ENCODE results near the gene NLK. TPM values are rescaled to one million over a fixed set of nuclear protein-coding genes. Genes with fewer than 3 reads are reported as not detected.
"Not testable (repeated sequence)": the region's sequence is repeated elsewhere in the genome, so short reads cannot be mapped to it uniquely, and the experiment has no call there.

The NLK gene
- polyA plus RNA-seq, 4 donors: 46.6 to 56.1 (median 46.9) TPM

DNA sequence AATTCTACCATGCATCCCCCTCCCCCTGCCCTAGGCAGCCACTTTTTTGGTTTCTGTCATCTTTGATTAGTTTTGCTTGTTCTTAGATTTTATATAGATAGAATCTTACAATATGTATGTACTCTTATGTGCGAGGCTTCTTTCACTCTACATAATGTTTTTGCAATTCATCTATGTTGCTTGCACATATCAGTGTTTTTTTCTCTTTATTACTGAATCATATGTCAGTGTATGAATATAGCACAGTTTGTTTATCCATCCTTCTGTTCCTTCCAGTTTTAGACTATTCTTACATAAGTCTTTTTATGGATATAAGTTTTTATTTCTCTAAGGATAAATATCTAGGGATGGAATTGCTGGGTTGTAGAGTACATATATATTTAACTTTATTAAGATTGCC lies 26.6 kb downstream of the NLK start:
- no peak for DNase-seq (ENCODE audit: low read depth in 4 of 4, low spot score in 2 of 4)

DNA sequence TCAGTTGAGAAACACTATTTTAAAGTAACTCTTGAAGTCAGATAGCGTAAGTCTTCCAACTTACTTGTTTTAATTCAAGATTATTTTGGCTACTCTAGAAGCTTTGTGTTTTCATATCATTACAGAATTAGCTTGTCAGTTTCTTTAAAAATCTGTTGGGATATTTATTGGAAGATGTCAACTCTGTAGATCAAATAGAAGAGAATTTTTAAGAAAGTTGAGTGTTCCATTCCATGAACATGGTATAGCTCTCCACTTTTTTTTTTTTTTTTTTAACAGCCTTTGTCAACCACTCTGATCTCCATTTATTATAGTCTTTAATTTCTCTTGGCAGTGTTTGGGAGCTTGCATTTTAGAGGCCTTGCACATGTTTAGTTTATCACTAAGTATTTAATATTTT lies 28.7 kb downstream of the NLK start:
- DNase-seq (ENCODE audit: low read depth in 4 of 4, low spot score in 2 of 4): no peak

DNA sequence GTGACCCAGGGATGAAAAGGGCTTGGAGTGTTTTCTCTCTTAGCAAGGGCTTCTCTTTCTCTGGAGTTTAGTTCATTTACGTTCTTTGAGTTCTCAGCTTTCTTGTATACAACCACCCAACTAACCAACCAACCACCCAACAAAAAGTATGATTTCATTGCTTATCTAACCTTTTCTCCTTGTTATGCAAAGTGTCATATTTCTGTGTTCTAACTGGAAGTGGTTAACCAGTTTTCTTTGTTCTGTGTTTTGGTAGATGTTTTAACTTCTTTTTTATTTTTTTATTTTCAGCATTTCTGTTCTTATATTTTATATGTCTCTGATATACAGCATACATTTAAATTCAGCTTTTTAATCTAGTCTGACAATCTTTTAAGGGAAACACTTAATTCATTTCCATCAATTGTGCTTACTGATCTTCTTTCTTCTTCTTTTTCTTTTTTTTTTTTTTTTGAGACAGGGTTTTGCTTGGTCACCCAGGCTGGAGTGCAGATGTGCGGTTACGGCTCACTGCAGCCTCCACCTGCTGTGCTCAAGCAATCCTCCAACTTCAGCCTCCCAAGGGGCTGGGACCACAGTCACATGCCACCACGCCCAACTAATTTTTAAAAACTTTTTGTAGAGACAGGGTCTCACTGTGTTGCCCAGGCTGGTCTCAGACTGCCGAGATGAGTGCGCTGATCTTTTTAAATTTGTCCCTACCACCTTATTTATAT lies 29.6 kb downstream of the NLK start:
- no peak for DNase-seq (ENCODE audit: low read depth in 4 of 4, low spot score in 2 of 4)

DNA sequence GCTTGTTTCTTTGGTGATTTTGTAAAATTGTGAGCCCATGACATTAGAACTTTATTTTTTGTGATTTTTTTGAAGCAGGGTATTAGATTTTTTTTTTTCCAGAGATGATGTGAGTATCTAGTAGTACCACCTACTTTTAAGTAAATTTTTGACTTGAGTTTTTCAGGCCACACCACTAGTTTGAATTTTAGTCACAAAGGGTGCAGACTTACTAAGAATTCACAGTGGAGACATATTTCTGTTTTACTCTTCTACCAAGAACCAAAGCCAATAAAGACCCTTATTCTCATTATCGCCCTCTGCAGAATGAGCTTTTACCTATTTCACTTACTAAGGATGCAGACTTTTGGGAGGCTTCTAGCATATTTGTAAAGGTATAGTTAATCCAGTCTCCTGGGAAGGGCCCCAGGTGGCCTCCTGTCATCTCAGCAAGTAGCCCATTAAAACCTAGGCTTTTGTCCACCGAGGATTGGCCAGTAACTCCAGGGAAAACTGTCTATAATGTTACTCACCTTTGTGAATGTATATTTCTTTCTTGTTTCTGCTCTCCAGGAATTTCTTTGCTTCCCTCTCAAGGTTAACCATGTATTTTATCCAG lies 30.6 kb downstream of the NLK start:
- DNase-seq (ENCODE audit: low read depth in 4 of 4, low spot score in 2 of 4): no peak

DNA sequence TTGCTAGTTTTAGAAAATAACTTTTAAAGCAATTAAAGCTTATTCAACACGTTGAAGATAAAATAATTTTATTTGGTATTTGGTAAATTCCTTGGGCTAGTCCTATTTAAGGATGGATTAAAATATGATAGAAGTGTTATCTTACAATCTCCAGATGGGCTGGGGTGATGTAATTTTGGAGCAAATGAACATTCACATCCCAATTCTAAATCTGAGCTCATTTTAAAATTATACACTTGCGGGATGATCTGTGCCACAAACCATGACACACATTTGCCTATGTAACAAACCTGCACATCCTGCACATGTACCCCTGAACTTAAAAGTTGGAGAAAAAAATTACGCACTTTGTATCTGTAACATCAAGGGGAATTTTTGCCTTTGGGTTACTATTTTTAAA lies 31.5 kb downstream of the NLK start:
- DNase-seq (ENCODE audit: low read depth in 4 of 4, low spot score in 2 of 4): no peak

DNA sequence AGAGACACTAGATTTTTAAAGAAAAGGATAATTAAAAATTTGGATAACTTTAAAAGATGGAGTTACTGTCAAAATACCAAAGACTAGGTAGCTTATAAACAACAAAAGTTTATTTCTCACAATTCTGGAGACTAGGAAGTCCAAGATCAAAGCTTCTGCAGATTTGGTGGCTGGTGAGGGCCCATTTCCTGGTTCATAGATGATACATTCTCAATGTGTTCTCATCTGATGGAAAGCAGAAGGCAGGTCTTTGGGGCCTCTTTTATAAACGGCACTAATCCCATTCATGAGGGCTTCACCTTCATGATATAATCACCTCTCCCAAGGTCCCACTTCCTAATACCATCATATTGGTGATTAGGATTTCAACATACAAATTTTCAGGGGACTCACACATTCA lies 33.7 kb downstream of the NLK start:
- DNase-seq (ENCODE audit: low read depth in 4 of 4, low spot score in 2 of 4): no peak

DNA sequence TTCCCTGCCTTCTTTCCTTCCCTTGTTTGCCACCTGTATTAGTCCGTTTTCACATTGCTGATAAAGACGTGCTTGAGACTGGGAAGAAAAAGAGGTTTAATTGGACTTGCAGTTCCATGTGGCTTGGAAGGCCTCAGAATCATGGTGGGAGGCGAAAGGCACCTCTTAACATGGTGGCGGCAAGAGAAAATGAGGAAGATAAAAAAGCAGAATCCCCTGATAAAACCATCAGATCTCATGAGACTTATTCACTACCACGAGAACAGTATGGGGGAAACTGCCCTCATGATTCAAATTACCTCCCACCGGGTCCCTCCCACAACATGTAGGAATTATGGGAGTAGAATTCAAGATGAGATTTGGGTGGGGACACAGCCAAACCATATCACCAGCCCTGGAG lies 34.7 kb downstream of the NLK start:
- not testable (repeated sequence) for DNase-seq (ENCODE audit: low read depth in 4 of 4, low spot score in 2 of 4)

DNA sequence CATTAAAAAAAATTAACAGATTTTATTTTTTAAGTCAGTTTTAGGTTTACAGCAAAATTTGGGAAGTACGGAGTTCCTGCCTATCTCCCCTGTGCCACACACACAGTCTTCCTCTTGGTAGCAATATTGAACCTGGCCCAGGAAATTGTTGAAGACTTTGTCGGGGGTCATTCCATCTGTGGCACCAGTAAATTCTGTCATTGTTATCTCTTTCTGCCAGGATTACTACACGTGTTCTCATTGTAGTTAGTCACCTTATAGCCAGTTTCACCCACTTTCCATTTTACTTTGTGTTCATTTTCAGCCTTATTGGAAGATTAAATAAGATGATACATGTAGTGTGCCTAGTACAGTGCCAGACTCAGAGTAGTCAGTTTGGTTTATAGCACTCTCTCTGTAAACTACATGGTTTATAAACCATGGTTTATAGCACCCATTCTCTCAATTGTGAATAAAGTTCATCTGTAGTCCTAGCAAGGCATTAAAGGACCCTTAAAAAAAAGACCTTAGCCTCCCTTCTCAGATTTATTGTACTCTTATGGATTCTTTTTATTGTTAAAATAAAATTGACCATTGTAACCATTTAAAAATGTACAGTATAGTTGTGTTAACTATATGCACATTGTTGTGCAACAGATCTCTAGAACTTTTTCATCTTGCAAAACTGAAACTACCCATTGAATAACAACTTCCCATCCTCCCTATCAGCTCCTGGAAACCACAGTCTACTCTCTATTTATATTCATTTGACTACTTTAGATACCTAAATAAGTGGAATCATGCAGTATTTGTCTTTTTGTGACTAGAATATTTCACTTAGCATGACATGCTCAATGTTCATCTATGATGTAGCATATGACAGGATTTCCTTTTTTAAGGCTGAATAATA lies 36.1 kb downstream of the NLK start:
- no peak for DNase-seq (ENCODE audit: low read depth in 4 of 4, low spot score in 2 of 4)

DNA sequence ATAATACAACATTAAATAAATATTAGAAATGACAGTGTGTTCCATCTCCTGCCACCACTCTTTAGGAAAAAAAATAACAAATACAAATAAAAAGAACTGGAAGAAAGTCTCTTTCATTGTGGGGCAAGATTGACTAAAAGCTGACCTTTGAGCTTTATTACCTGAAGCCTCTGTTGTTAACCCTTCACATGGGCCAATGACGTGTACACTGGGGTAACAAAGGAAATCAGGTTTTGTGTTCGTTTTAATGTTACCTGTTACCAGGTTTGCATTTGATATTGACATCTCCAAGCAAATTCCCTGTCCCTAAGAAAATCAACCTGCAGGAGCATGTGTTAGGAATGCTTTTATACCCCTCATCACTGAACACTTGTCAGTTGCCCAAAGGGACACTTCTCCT lies 39.0 kb downstream of the NLK start:
- no peak for DNase-seq (ENCODE audit: low read depth in 4 of 4, low spot score in 2 of 4)

DNA sequence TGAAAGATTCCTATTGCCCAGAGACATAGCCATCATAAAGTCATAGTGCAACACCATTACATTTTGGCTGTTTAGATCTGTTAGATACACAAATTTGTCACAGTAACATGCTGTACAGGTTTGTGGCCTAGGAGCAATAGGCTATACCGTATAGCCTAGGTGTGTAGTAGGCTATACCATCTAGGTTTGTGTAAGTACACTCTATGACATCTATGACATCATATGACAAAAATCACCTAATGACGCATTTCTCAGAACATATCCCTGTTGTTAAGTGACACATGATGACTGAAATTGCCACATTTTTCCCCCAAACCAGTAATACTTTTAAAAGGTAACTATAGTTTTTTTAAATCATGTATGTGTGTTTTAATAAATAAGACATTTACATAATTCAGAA lies 43.3 kb downstream of the NLK start:
- DNase-seq (ENCODE audit: low read depth in 4 of 4, low spot score in 2 of 4): no peak

DNA sequence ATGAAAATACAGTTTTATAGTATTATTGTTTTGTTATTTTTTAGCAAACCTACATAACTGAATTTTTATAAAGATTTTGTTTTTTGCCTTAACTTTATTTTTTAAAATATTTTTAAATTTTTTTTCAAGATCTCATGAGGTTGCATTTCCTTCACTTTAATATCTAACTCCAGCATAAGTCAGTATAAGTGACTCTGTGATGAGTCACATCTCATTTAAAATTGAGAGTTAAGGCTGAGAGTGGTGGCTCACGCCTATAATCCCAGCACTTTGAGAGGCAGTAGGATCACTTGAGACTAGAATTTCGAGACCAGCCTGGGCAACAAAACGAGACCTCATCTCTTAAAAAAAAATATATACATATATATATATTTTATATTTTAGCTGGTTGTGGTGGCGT lies 44.0 kb downstream of the NLK start:
- no peak for DNase-seq (ENCODE audit: low read depth in 4 of 4, low spot score in 2 of 4)

DNA sequence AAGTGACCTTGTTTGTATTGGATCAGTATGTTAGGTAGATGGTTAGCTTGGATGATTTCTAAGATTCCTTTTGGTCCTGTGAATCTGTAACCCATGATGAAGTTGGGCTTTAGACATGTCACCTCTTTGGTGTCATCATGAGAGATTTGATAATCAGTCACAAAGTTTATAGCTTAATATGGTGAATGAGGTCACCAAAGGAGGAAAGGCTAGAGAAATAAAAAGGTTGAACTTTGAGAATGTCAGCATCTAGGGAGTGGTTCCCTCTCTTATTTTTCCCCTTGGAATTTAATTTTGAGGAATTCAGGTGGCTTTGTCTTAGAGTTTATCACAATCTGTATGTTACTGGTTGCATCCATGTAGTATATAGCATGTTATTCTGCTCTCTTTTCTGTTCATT lies 45.3 kb downstream of the NLK start:
- no peak for DNase-seq (ENCODE audit: low read depth in 4 of 4, low spot score in 2 of 4)

DNA sequence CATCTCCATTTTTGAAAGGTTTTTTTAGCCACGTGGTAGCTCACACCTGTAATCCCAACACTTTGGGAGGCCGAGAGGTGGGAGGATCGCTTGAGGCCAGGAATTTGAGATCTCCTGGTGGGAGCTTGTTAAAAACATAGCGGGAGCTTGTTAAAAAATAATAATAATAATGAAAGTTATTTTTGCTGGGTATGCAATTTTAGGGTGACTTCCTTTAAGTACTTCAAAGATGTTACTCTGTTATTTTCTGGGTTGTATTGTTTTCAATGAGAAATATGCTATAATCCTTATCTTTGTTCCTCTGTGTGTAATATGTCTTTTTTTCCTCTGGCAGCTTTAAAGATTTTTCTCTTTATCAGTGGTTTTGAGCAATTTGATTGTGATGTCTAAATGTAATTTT lies 48.1 kb downstream of the NLK start:
- no peak for DNase-seq (ENCODE audit: low read depth in 4 of 4, low spot score in 2 of 4)

DNA sequence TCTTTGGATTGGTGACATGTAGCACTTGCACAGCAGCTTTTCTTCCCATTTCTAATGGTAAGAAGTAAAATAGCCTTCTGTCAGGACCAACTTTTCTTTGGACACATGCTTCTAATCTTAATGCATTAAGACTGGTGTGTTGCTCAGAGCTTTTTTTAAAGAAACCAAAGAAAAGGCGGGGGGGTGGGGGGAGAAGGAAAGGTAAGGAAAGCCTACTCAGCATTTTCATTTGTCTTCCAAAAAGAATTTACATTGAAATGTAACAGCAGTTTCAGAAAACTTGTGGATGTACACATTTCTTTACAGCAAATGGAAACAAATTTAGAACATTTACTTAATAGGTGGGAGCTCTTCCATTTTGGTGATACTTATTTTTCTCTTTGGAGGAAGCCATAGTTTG lies 49.6 kb downstream of the NLK start:
- no peak for DNase-seq (ENCODE audit: low read depth in 4 of 4, low spot score in 2 of 4)

DNA sequence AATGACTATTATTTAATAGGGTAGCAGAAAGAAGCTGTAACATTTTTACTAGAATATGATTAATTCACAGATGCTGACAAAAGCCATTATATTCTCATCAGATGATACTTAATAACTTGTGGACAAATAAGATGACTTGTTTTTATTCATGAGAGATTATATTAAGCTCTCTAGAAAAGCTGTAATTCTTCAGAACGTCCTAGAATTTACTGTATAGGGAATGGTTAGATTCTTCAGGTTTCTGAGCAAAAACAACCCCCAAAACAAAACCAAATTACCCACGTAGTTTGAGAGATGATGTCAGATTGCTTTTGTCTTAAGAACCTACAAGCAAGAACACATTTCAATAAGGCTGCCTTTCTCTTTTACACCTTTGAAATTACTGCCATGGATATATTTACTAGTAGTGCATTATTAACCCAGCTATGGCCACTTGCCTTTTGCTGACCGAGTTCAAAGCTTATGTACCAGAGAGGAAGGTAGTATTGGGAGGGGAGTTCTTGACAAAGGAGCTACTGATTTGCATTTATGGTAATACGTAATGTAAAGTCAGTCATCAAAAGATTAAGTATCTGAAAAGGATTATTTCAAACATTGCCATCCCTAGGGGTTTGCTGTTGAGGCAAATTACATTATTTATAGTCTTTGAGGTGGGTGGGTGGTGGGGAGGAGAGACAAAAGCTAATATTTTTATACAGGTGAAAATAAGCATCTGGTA lies 51.7 kb downstream of the NLK start:
- no peak for DNase-seq (ENCODE audit: low read depth in 4 of 4, low spot score in 2 of 4)

DNA sequence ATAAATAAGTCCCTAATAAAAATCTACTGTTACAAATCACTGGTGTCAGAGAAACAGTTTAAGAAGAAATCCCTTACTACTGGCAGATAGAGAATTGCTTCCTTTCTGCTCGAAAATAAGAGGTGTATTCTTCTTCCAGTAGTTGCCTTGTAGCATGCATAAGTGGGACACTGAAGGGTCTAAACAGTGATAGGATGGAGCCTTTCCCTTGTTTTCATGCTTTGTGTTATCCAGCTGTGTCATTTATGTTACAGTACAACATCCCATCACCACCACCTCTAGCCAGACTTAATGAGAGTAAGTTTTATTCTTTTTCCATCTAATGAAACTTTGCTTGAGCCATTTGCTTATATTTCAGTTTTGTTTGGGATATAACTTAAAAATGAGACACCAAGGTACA lies 54.3 kb downstream of the NLK start:
- DNase-seq (ENCODE audit: low read depth in 4 of 4, low spot score in 2 of 4): no peak

DNA sequence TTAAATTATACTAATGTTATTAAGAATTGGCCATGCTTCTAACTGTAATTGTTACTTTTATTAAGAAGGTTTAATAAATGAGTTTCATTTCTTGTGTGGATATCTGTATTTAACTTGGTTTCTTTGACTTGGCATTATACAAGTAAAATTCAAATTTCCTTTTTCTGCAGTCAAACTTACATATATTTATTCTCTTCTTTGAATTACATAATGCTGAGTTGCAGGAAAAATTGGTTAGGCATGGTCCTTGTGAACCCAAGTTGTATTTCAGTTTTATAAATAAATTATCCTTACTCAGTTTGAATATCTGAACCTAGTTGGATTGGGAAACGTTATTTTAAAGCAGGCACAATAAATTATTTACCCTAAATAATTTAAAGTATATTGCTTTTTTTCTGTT lies 54.8 kb downstream of the NLK start:
- no peak for DNase-seq (ENCODE audit: low read depth in 4 of 4, low spot score in 2 of 4)

DNA sequence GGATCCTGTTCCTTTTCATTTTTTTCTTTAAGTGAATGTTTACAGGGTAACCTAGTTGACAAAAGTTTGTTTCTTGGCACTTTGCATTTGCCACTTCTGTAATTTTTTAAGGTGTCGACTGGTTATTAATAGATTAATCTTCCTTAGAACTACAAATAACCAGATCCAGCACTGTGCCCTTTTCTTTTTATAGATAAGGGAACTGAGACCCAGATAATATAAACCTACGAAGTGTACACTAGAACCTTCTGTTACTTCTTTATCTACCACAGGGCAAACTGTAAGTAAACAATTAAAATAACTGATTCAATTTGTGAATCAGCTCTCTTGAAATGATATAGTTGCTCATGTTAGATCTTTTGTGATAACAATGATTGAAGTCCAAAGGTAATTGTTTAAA lies 55.4 kb downstream of the NLK start:
- DNase-seq (ENCODE audit: low read depth in 4 of 4, low spot score in 2 of 4): no peak

DNA sequence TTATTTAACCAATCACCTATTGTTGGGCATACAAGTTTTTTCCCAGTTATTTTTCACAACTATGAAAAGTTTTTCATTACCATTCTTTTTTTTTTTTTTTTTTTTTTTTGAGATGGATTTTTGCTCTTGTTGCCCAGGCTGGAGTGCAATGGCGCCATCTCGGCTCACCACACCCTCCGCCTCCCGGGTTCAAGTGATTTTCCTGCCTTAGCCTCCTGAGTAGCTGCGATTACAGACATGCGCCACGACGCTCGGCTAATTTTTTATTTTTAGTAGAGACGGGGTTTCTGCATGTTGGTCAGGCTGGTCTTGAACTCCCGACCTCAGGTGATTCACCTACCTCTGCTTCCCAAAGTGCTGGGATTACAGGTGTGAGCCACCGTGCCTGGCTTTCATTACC lies 56.1 kb downstream of the NLK start:
- not testable (repeated sequence) for DNase-seq (ENCODE audit: low read depth in 4 of 4, low spot score in 2 of 4)

DNA sequence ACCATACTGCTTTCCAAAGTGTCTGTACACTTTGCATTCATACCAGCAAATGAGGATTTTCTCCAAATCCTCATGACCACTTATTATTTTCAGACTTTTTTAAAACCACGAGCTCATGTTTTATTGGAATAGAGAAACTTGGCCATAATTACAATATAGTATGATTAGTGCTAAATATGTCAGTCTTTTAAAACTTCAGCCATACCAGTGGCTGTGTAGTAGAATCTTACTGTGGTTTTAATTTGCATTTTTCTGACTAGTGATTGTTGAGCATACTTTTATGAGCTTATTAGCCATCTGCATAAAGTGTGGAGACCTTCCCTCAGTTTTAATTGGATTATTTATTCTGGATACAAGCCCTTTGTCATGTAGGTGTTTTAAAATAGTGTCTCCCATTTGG lies 57.8 kb downstream of the NLK start:
- DNase-seq (ENCODE audit: low read depth in 4 of 4, low spot score in 2 of 4): no peak

DNA sequence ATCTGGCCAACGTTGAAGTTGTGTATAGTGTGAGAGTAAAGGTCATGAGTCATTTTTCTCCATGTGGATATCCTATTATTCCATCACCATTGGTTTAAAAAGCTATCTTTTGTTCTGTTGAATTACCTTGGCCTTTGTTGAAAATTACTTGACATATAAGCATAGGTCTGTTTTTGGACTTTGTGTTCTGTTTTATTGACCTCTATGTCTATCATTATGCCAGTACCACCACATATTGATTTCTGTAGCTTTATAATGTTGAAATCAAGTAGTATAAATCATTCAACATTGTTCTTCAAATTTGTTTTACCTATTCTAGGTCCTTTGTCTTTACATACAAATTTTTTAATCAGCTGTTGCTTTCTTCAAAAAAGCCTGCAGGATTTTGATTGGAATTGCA lies 58.5 kb downstream of the NLK start:
- DNase-seq (ENCODE audit: low read depth in 4 of 4, low spot score in 2 of 4): no peak

All from left renal cortex interstitium (tissue), 4 donors.